HCT116 (cell line): Measurements from ENCODE around the gene DNAJC5. TPM values are rescaled to one million over a fixed set of nuclear protein-coding genes. Genes with fewer than 3 reads are reported as not detected.

Experiments
- ATAC-seq: fragments of 200-7000 bp; cut with Tn5 transposase; 2 replicates; pipeline ENCODE4 v1.9.1; 2020; ENCODE audit warnings: mild to moderate bottlenecking, moderate library complexity
- BruUV-seq: library from RNA; stranded (reverse); fragments of 400-500 nt; replicated peaks from 2 replicates; lab custom pipeline; 2021; lab: Mats Ljungman, UMichigan
- CTCF ChIA-PET: fragments of 300-600 bp; sonication (Branson Sonifier 250); formaldehyde crosslinking; loops from one replicate; lab custom pipeline; 2021; ENCODE audit warnings: antibody characterized with exemption; lab: Charles Lee
- POLR2A ChIA-PET: fragments of 300-600, 350-600 bp; sonication (Branson Sonifier 250); formaldehyde crosslinking; loops from one replicate; lab custom pipeline; 2021; ENCODE audit warnings: antibody characterized with exemption; lab: Charles Lee
- RAD21 ChIA-PET, 2 experiments: fragments of 300-600 bp; sonication (Branson Sonifier 250); formaldehyde crosslinking; loops; one replicate each; lab custom pipeline; 2023; ENCODE audit warnings: low total read pairs in 2 of 2; ENCODE audit not compliant: uncharacterized antibody in 2 of 2, unreplicated experiment in 2 of 2, low non-redundant PET in 1 of 2; lab: Charles Lee
- DNase-seq: peaks from one replicate; pipeline ENCODE4 v3.0.0-alpha.2; 2010; ENCODE audit warnings: low read depth, low spot score
- H2AFZ ChIP-seq: fragments of 200-600 bp; shearing (Covaris generic), sonication (generic); 2 replicates; pipeline ENCODE4 v1.6.1; 2017; ENCODE audit warnings: low read depth, mixed run types, mixed read lengths, antibody characterized with exemption, low read length; ENCODE audit not compliant: poor library complexity, severe bottlenecking
- H3K27ac ChIP-seq: 2 replicates; pipeline ENCODE4 v1.5.1; 2012; ENCODE audit warnings: low read depth, low read length
- H3K27me3 ChIP-seq: fragments of 200-600 bp; sonication (generic); 2 replicates; pipeline ENCODE4 v1.6.1; 2016; ENCODE audit warnings: mixed run types, low read length, mixed read lengths; ENCODE audit not compliant: insufficient read depth
- H3K36me3 ChIP-seq, 2 experiments: fragments of 200-500 bp in 1 of 2; fragments of 200-600 bp in 1 of 2; sonication (Bioruptor generic) in 1 of 2; sonication (generic) in 1 of 2; 2 replicates each; pipeline versions ENCODE4 v1.5.1 to v1.6.1; 2014 to 2016; ENCODE audit warnings: low read length in 2 of 2, inconsistent platforms in 1 of 2, mixed read lengths in 1 of 2, mixed run types in 1 of 2; ENCODE audit not compliant: insufficient read depth in 2 of 2, control insufficient read depth in 1 of 2
- H3K4me1 ChIP-seq, 2 experiments: fragments of 200-600 bp in 1 of 2; sonication (generic) in 1 of 2; 2 replicates each; pipeline versions ENCODE4 v1.5.1 to v1.6.1; 2012 to 2017; ENCODE audit warnings: low read length in 2 of 2, inconsistent platforms in 1 of 2, mild to moderate bottlenecking in 1 of 2, mixed read lengths in 1 of 2, mixed run types in 1 of 2, moderate library complexity in 1 of 2; ENCODE audit not compliant: insufficient read depth in 2 of 2, control insufficient read depth in 1 of 2
- H3K4me2 ChIP-seq: fragments of 200-600 bp; sonication (generic); 2 replicates; pipeline ENCODE4 v1.6.1; 2017; ENCODE audit warnings: mixed run types, low read length, mixed read lengths
- H3K4me3 ChIP-seq, 2 experiments: fragments of 200-600 bp in 1 of 2; sonication (generic) in 1 of 2; replicated peaks in 1 of 2; 2 replicates each; pipeline ENCODE4 v1.5.1; 2011 to 2016; ENCODE audit warnings: low read length in 2 of 2, control low read depth in 1 of 2, low read depth in 1 of 2, mild to moderate bottlenecking in 1 of 2, mixed read lengths in 1 of 2, mixed run types in 1 of 2
- H3K79me2 ChIP-seq: fragments of 200-600 bp; sonication (generic); 2 replicates; pipeline ENCODE4 v1.6.1; 2017; ENCODE audit warnings: mild to moderate bottlenecking, mixed run types, low read length, moderate library complexity, mixed read lengths; ENCODE audit not compliant: insufficient read depth
- H3K9ac ChIP-seq: fragments of 200-600 bp; sonication (generic); 2 replicates; pipeline ENCODE4 v1.6.1; 2016; ENCODE audit warnings: low read length, mixed read lengths
- H3K9me2 ChIP-seq: fragments of 200-600 bp; sonication (generic), shearing (Covaris generic); 2 replicates; pipeline ENCODE4 v1.6.1; 2017; ENCODE audit warnings: mixed run types, mild to moderate bottlenecking, moderate library complexity; ENCODE audit not compliant: insufficient read depth
- H3K9me3 ChIP-seq, 2 experiments: fragments of 200-500 bp in 1 of 2; fragments of 200-600 bp in 1 of 2; sonication (Bioruptor generic) in 1 of 2; sonication (generic) in 1 of 2; 2 replicates each; pipeline ENCODE4 v1.6.1; 2014 to 2017; ENCODE audit warnings: low read length in 2 of 2, mixed read lengths in 2 of 2, inconsistent platforms in 1 of 2, low read depth in 1 of 2, mild to moderate bottlenecking in 1 of 2, mixed run types in 1 of 2, moderate library complexity in 1 of 2; ENCODE audit not compliant: control insufficient read depth in 1 of 2, insufficient read depth in 1 of 2
- H4K20me1 ChIP-seq: fragments of 200-600 bp; sonication (generic), shearing (Covaris generic); 2 replicates; pipeline ENCODE4 v1.6.1; 2017; ENCODE audit warnings: mixed run types, mild to moderate bottlenecking, moderate library complexity; ENCODE audit not compliant: insufficient read depth
- CBX3 ChIP-seq: IDR thresholded peaks from 2 replicates; pipeline ENCODE4 v1.6.1; 2012; ENCODE audit warnings: low read depth
- EGR1 ChIP-seq: IDR thresholded peaks from 2 replicates; pipeline ENCODE4 v1.6.1; 2012; ENCODE audit warnings: low read depth
- EZH2 ChIP-seq: fragments of 200-600 bp; sonication (generic); IDR thresholded peaks from 2 replicates; pipeline ENCODE4 v1.6.1; 2017; ENCODE audit warnings: antibody characterized with exemption, mixed run types
- JUND ChIP-seq: IDR thresholded peaks from 2 replicates; pipeline ENCODE4 v1.6.1; 2012
- POLR2A ChIP-seq: IDR thresholded peaks from 2 replicates; pipeline ENCODE4 v1.7.0; 2011; ENCODE audit warnings: borderline replicate concordance; ENCODE audit not compliant: insufficient read depth, insufficient read length; ENCODE audit errors: extremely low read depth
- RAD21 ChIP-seq: IDR thresholded peaks from 2 replicates; pipeline ENCODE4 v1.6.1; 2012; ENCODE audit warnings: low read depth, mild to moderate bottlenecking
- SRF ChIP-seq: IDR thresholded peaks from 2 replicates; pipeline ENCODE4 v1.6.1; 2012; ENCODE audit warnings: low read depth
- TCF7L2 ChIP-seq: IDR thresholded peaks from 2 replicates; pipeline ENCODE4 v1.7.0; 2011; ENCODE audit warnings: borderline replicate concordance, inconsistent platforms; ENCODE audit not compliant: insufficient read depth, insufficient read length; ENCODE audit errors: extremely low read depth
- YY1 ChIP-seq: IDR thresholded peaks from 2 replicates; pipeline ENCODE4 v1.6.1; 2011; ENCODE audit warnings: low read length, low read depth, moderate library complexity, mild to moderate bottlenecking; ENCODE audit not compliant: insufficient replicate concordance; ENCODE audit errors: extremely low read depth
- ZFX ChIP-seq: fragments of 450-650 bp; IDR thresholded peaks from 2 replicates; pipeline ENCODE4 v1.6.1; 2017
- intact Hi-C: fragments of 100-400 bp; cut with micrococcal nuclease; formaldehyde crosslinking; loops from 2 replicates; pipeline ENCODE4 v1.10.0; 2022
- total RNA-seq: library from RNA; stranded (reverse); gene quantifications from one replicate; pipeline ENCODE4 v1.2.1, GENCODE V29; 2021; ENCODE audit not compliant: unreplicated experiment
- TF ChIP-seq, protein P1 (sequence below): IDR thresholded peaks from 2 replicates; pipeline ENCODE4 v1.6.1; 2012; ENCODE audit warnings: low read depth
- TF ChIP-seq, protein P2 (sequence below): IDR thresholded peaks from 2 replicates; pipeline ENCODE4 v1.6.1; 2011; ENCODE audit warnings: mild to moderate bottlenecking, low read length, moderate library complexity; ENCODE audit not compliant: insufficient replicate concordance; ENCODE audit errors: extremely low read depth

DNAJC5 gene
- total RNA-seq, 1 experiment from 2014 or later: 38.3 TPM

DNA sequence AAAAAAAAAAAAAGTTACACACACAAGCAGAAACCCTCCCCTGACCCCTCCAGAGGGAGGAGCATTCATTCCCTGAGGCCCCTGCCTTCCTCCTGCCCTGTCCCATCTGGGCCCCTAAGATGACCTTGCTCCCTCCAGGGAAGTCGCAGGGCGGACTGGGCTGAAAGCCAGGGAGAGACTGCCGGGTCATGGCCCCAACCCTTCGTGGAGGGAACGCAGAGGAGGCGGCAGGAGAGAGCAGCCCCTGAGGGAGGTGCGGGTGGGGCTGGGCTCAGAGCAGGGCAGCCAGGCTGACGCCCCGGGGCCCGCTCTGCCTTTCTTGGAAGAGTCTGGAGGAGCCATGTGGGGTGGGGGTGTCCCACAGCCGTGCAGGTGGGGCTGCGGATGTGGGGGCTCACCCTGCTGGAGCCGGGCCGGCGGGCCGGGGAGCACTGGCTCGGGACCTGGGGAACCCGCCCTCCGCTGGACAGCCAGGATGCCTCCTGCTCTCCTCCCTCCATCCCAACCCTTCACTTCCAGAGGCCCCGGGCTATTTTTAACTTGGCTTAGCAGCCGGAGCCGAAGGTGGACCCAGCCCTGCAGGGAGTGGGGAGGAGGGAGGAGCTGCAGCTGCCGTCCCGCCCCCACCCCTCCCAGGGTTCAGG lies 48.7 kb upstream of the DNAJC5 start (continued):
- TF ChIP-seq, protein P1, sequence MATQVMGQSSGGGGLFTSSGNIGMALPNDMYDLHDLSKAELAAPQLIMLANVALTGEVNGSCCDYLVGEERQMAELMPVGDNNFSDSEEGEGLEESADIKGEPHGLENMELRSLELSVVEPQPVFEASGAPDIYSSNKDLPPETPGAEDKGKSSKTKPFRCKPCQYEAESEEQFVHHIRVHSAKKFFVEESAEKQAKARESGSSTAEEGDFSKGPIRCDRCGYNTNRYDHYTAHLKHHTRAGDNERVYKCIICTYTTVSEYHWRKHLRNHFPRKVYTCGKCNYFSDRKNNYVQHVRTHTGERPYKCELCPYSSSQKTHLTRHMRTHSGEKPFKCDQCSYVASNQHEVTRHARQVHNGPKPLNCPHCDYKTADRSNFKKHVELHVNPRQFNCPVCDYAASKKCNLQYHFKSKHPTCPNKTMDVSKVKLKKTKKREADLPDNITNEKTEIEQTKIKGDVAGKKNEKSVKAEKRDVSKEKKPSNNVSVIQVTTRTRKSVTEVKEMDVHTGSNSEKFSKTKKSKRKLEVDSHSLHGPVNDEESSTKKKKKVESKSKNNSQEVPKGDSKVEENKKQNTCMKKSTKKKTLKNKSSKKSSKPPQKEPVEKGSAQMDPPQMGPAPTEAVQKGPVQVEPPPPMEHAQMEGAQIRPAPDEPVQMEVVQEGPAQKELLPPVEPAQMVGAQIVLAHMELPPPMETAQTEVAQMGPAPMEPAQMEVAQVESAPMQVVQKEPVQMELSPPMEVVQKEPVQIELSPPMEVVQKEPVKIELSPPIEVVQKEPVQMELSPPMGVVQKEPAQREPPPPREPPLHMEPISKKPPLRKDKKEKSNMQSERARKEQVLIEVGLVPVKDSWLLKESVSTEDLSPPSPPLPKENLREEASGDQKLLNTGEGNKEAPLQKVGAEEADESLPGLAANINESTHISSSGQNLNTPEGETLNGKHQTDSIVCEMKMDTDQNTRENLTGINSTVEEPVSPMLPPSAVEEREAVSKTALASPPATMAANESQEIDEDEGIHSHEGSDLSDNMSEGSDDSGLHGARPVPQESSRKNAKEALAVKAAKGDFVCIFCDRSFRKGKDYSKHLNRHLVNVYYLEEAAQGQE: no peak
- no peak for TF ChIP-seq CBX3
- no peak for TF ChIP-seq JUND
- TF ChIP-seq EZH2: no peak
- no peak for TF ChIP-seq ZFX
- no peak for TF ChIP-seq POLR2A
- no peak for TF ChIP-seq SRF

DNA sequence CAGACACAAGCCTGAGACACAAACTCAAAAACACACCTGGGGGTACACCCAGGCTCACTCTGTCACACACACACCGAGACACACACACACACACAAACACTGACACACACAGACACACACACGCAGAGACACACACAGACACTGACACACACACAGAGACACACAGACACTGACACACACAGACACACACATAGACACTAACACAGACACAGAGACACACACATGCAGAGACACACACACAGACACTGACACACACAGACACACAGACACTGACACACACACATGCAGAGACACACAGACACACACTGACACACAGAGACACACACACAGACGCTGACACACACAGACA lies 48.1 kb upstream of the DNAJC5 start:
- H3K9me2 ChIP-seq: no peaks in the 10 kb centered on the region
- H2AFZ ChIP-seq: peak overlapping the region; percentile 92
- H3K4me3 ChIP-seq: peak overlapping the region in 1 of 2 experiments; percentile 49; a peak in 1 of 4 replicates
- BruUV-seq: no TSS peak
- peak overlapping the region; percentile 66 for H3K27ac ChIP-seq
- DNase-seq (no peak), ATAC-seq (no peak)
- ChIA-PET POLR2A (no interaction called here), CTCF (no interaction called here), RAD21 (no interaction called here)
- peaks cover 23 to 28% of the 10 kb centered on the region in 2 experiments for H3K4me1 ChIP-seq
- no peaks in the 10 kb centered on the region for H3K27me3 ChIP-seq
- no peaks in the 10 kb centered on the region for H3K79me2 ChIP-seq
- intact Hi-C loops: no loop called here
- peak overlapping the region; percentile 90 for H3K4me2 ChIP-seq
- H4K20me1 ChIP-seq: no peaks in the 10 kb centered on the region
- H3K36me3 ChIP-seq: no peaks in the 10 kb centered on the region
- TF ChIP-seq TCF7L2 (no peak), EGR1 (no peak), YY1 (no peak), EZH2 (no peak), RAD21 (no peak)
- TF ChIP-seq, protein P2, sequence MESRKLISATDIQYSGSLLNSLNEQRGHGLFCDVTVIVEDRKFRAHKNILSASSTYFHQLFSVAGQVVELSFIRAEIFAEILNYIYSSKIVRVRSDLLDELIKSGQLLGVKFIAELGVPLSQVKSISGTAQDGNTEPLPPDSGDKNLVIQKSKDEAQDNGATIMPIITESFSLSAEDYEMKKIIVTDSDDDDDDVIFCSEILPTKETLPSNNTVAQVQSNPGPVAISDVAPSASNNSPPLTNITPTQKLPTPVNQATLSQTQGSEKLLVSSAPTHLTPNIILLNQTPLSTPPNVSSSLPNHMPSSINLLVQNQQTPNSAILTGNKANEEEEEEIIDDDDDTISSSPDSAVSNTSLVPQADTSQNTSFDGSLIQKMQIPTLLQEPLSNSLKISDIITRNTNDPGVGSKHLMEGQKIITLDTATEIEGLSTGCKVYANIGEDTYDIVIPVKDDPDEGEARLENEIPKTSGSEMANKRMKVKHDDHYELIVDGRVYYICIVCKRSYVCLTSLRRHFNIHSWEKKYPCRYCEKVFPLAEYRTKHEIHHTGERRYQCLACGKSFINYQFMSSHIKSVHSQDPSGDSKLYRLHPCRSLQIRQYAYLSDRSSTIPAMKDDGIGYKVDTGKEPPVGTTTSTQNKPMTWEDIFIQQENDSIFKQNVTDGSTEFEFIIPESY: no peak
- TF ChIP-seq, protein P1: no peak
- no peak overlapping the region for H3K9ac ChIP-seq
- H3K9me3 ChIP-seq: no peaks in the 10 kb centered on the region
